ENCODE data around the gene KRTAP6-3. TPM values are rescaled to one million over a fixed set of nuclear protein-coding genes. Genes with fewer than 3 reads are reported as not detected.

KRTAP6-3 gene
- total and polyA plus RNA-seq, 2 donors (not counting 1 experiment from before 2014, with no cell fraction given): not detected

GRCh38 chr21:30600787-30601186 is 8.5 kb downstream of the KRTAP6-3 start, which contains the start of gene KRTAP22-1:
KRTAP22-1 (plus strand) TSS chr21:30601087.
- ChIA-PET CTCF (no interaction called here), POLR2A (no interaction called here)
- Histone ChIP-seq H3K4me2 (replicated peaks; ENCODE audit: low read depth, low read length, poor library complexity, severe bottlenecking) (no peak within 1 kb of the TSS), H3K79me2 (ENCODE audit: control insufficient read depth, insufficient read depth, low read length) (no peaks in the 10 kb centered on the region), H3K4me1 (ENCODE audit: control insufficient read depth in 2 of 2, insufficient read depth in 2 of 2, low read length in 2 of 2) (no peaks in the 10 kb centered on the region), H3K36me3 (replicated peaks in 1 of 2; ENCODE audit: control extremely low read depth in 1 of 2, control insufficient read depth in 1 of 2, extremely low read depth in 1 of 2, insufficient read depth in 2 of 2, low read length in 1 of 2) (no peaks in the 10 kb centered on the region), H3K27me3 (replicated peaks in 1 of 4; ENCODE audit: control extremely low read depth in 1 of 4, control insufficient read depth in 3 of 4, insufficient read depth in 4 of 4, low read length in 3 of 4) (no peaks in the 10 kb centered on the region), H3K9me3 (ENCODE audit: control extremely low read depth in 1 of 3, control insufficient read depth in 2 of 3, insufficient read depth in 1 of 3, low read length in 2 of 3) (peaks cover 0 to 2% (median 0%) of the 10 kb centered on the region in 3 donors), H3K4me3 (ENCODE audit: control extremely low read depth in 1 of 5, extremely low read depth in 1 of 5, insufficient read depth in 1 of 5, low read depth in 2 of 5, low read length in 4 of 5) (no peak within 1 kb of the TSS), H3K27ac (ENCODE audit: low read length in 2 of 2) (no peak within 1 kb of the TSS), H2AFZ (ENCODE audit: insufficient read depth, low read depth, low read length, poor library complexity, severe bottlenecking) (no peak within 1 kb of the TSS), H3K9ac (ENCODE audit: low read length) (no peak within 1 kb of the TSS), H4K20me1 (ENCODE audit: control insufficient read depth, insufficient read depth, low read length, poor library complexity, severe bottlenecking) (no peaks in the 10 kb centered on the region)
- Mint-ChIP-seq H3K27me3 (no peaks in the 10 kb centered on the region), H3K9me3 (ENCODE audit: insufficient read depth) (peaks cover 4% of the 10 kb centered on the region), H3K4me1 (no peaks in the 10 kb centered on the region), H3K4me3 (no peak within 1 kb of the TSS), H3K27ac (no peak within 1 kb of the TSS)
- intact Hi-C loops (cut with micrococcal nuclease): no loop called here
- no peak for ATAC-seq (ENCODE audit: low read depth)
- TF ChIP-seq, protein P1, sequence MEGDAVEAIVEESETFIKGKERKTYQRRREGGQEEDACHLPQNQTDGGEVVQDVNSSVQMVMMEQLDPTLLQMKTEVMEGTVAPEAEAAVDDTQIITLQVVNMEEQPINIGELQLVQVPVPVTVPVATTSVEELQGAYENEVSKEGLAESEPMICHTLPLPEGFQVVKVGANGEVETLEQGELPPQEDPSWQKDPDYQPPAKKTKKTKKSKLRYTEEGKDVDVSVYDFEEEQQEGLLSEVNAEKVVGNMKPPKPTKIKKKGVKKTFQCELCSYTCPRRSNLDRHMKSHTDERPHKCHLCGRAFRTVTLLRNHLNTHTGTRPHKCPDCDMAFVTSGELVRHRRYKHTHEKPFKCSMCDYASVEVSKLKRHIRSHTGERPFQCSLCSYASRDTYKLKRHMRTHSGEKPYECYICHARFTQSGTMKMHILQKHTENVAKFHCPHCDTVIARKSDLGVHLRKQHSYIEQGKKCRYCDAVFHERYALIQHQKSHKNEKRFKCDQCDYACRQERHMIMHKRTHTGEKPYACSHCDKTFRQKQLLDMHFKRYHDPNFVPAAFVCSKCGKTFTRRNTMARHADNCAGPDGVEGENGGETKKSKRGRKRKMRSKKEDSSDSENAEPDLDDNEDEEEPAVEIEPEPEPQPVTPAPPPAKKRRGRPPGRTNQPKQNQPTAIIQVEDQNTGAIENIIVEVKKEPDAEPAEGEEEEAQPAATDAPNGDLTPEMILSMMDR (IDR thresholded peaks at IDR 0.05): no peak
- no peak for TF ChIP-seq EZH2 (IDR thresholded peaks at IDR 0.05; ENCODE audit: borderline replicate concordance, insufficient read depth, low read depth, low read length, poor library complexity, severe bottlenecking)
- no peak for DNase-seq
- no CpG with 5 or more reads among the region's 1 CpG for WGBS (ENCODE audit: insufficient coverage)

DNA sequence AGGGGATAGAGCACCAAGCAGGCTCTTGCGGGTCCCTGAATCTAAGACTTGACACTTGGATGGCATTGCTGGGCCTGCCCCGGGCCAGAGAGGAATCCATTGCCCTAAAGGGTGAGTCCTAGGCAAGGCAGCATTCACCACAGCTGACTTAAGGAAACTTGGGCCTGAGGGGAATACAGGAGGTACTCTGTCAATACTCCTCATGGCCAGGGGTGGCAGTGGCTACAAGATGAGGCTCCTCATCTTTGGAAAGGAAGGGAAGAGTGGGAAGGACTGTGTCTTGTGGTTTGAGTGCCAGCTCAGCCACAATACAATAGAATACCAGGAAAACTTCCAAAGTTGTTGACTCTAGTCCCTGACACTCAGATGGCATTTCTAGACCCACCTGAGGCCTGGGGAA is 13.7 kb downstream of the KRTAP6-3 start:
- no peak overlapping the region for H3K4me3 Mint-ChIP-seq
- Histone ChIP-seq H3K4me2 (replicated peaks; ENCODE audit: low read depth, low read length, poor library complexity, severe bottlenecking) (no peak overlapping the region), H3K4me1 (ENCODE audit: control insufficient read depth in 2 of 2, insufficient read depth in 2 of 2, low read length in 2 of 2) (no peaks in the 10 kb centered on the region), H3K36me3 (replicated peaks in 1 of 2; ENCODE audit: control extremely low read depth in 1 of 2, control insufficient read depth in 1 of 2, extremely low read depth in 1 of 2, insufficient read depth in 2 of 2, low read length in 1 of 2) (no peaks in the 10 kb centered on the region), H3K79me2 (ENCODE audit: control insufficient read depth, insufficient read depth, low read length) (no peaks in the 10 kb centered on the region), H3K9me3 (ENCODE audit: control extremely low read depth in 1 of 3, control insufficient read depth in 2 of 3, insufficient read depth in 1 of 3, low read length in 2 of 3) (no peaks in the 10 kb centered on the region), H3K27me3 (replicated peaks in 1 of 4; ENCODE audit: control extremely low read depth in 1 of 4, control insufficient read depth in 3 of 4, insufficient read depth in 4 of 4, low read length in 3 of 4) (no peaks in the 10 kb centered on the region), H2AFZ (ENCODE audit: insufficient read depth, low read depth, low read length, poor library complexity, severe bottlenecking) (no peak overlapping the region), H3K4me3 (ENCODE audit: control extremely low read depth in 1 of 5, extremely low read depth in 1 of 5, insufficient read depth in 1 of 5, low read depth in 2 of 5, low read length in 4 of 5) (no peak overlapping the region), H4K20me1 (ENCODE audit: control insufficient read depth, insufficient read depth, low read length, poor library complexity, severe bottlenecking) (no peaks in the 10 kb centered on the region), H3K27ac (ENCODE audit: low read length in 2 of 2) (no peak overlapping the region), H3K9ac (ENCODE audit: low read length) (no peak overlapping the region)
- no peaks in the 10 kb centered on the region for H3K4me1 Mint-ChIP-seq
- intact Hi-C loops (cut with micrococcal nuclease): no loop called here
- H3K27ac Mint-ChIP-seq: no peak overlapping the region
- POLR2A ChIA-PET: no interaction called here
- TF ChIP-seq, protein P1 (IDR thresholded peaks at IDR 0.05): no peak
- TF ChIP-seq EZH2 (IDR thresholded peaks at IDR 0.05; ENCODE audit: borderline replicate concordance, insufficient read depth, low read depth, low read length, poor library complexity, severe bottlenecking): no peak
- H3K9me3 Mint-ChIP-seq (ENCODE audit: insufficient read depth): peaks cover 7% of the 10 kb centered on the region
- ATAC-seq (ENCODE audit: low read depth): no peak
- CTCF ChIA-PET: no interaction called here
- no peaks in the 10 kb centered on the region for H3K27me3 Mint-ChIP-seq
- WGBS (ENCODE audit: insufficient coverage): 77% methylated on average over 2 of the region's 2 CpGs
- no peak for DNase-seq

All from B cell (primary cell).